NCI-H1694 (cell line): Measurements from ENCODE around the gene KAT6B.
"Not testable (repeated sequence)": the region's sequence is repeated elsewhere in the genome, so short reads cannot be mapped to it uniquely, and the experiment has no call there.

Experiments
- DNase-seq: peaks from one replicate; lab custom pipeline; 2025; lab: John Stamatoyannopoulos, UW

The KAT6B gene

GRCh38 chr10:75037171-75038153, 211.1 kb downstream of the KAT6B start:
- DNase-seq = no peak

- DNase-seq = no peak
Measured at GRCh38 chr10:75038335-75038734, 211.9 kb downstream of the KAT6B start.

- DNase-seq = no peak
Measured at GRCh38 chr10:75040576-75040975, 214.2 kb downstream of the KAT6B start.

- no peak for DNase-seq
Measured at GRCh38 chr10:75042292-75042974, 216.0 kb downstream of the KAT6B start.

GRCh38 chr10:75043256-75044131, 217.1 kb downstream of the KAT6B start:
- DNase-seq = no peak

- no peak for DNase-seq
Measured at GRCh38 chr10:75048669-75049098, 222.3 kb downstream of the KAT6B start.

GRCh38 chr10:75049316-75050148, 223.1 kb downstream of the KAT6B start:
- no peak for DNase-seq

- no peak for DNase-seq
Measured at GRCh38 chr10:75050149-75050919, 223.9 kb downstream of the KAT6B start.

- no peak for DNase-seq
Measured at GRCh38 chr10:75051308-75051707, 224.9 kb downstream of the KAT6B start.

GRCh38 chr10:75055896-75056406, 229.6 kb downstream of the KAT6B start:
- DNase-seq = not testable (repeated sequence)

- DNase-seq = no peak
Measured at GRCh38 chr10:75057680-75058079, 231.3 kb downstream of the KAT6B start.

- no peak for DNase-seq
Measured at GRCh38 chr10:75058161-75058560, 231.8 kb downstream of the KAT6B start.

GRCh38 chr10:75061709-75062505, 235.5 kb downstream of the KAT6B start:
- no peak for DNase-seq

- no peak for DNase-seq
Measured at GRCh38 chr10:75062506-75063299, 236.3 kb downstream of the KAT6B start.

- no peak for DNase-seq
Measured at GRCh38 chr10:75063461-75064230, 237.2 kb downstream of the KAT6B start.

- DNase-seq = no peak
Measured at GRCh38 chr10:75065076-75065475, 238.7 kb downstream of the KAT6B start.

GRCh38 chr10:75066271-75066670, 239.9 kb downstream of the KAT6B start:
- DNase-seq = no peak

- DNase-seq = no peak
Measured at GRCh38 chr10:75067272-75067671, 240.9 kb downstream of the KAT6B start.
